SK-N-SH (cell line): ENCODE measurements around the gene CDC6. TPM values are rescaled to one million over a fixed set of nuclear protein-coding genes. Genes with fewer than 3 reads are reported as not detected.

Source experiments
- CTCF ChIA-PET: fragments of 300-600, 350-600 bp; formaldehyde crosslinking; extraction: SDS; loops from one replicate; lab custom pipeline; 2021; lab: Yijun Ruan, JAX
- POLR2A ChIA-PET: fragments of 350-600 bp; sonication (Branson Sonifier 250); formaldehyde crosslinking; extraction: SDS; loops from one replicate; lab custom pipeline; 2020; ENCODE audit warnings: antibody characterized with exemption, inconsistent platforms; lab: Yijun Ruan, JAX
- DNase-seq: peaks from one replicate; pipeline ENCODE4 v3.0.0; 2012
- H2AFZ ChIP-seq: fragments of 200-600 bp; sonication (generic); 2 replicates; pipeline ENCODE4 v1.8.1; 2016; ENCODE audit warnings: antibody characterized with exemption, mild to moderate bottlenecking, low read depth
- H3F3A ChIP-seq: fragments of 200-600 bp; sonication (generic); replicated peaks from 2 replicates; pipeline ENCODE3; 2016; ENCODE audit warnings: antibody characterized with exemption, mild to moderate bottlenecking; ENCODE audit not compliant: insufficient read depth
- H3K27ac ChIP-seq, 2 experiments: fragments of 200-500 bp in 1 of 2; fragments of 200-600 bp in 1 of 2; sonication (Bioruptor generic) in 1 of 2; sonication (generic), shearing (Covaris generic) in 1 of 2; 2 replicates each; pipeline versions ENCODE4 v1.5.1 to v1.6.1; 2014 to 2016; ENCODE audit warnings: low read depth in 2 of 2, inconsistent platforms in 1 of 2, low read length in 1 of 2, mild to moderate bottlenecking in 1 of 2, mixed read lengths in 1 of 2
- H3K27me3 ChIP-seq: fragments of 200-600 bp; sonication (generic), shearing (Covaris generic); 2 replicates; pipeline ENCODE4 v1.6.1; 2016; ENCODE audit warnings: mixed run types; ENCODE audit not compliant: insufficient read depth
- H3K36me3 ChIP-seq, 2 experiments: fragments of 200-500 bp in 1 of 2; fragments of 200-600 bp in 1 of 2; sonication (Bioruptor generic) in 1 of 2; sonication (generic) in 1 of 2; replicated peaks in 1 of 2; 2 replicates each; pipeline versions ENCODE3 to v1.5.1; 2014 to 2016; ENCODE audit warnings: low read length in 1 of 2, mild to moderate bottlenecking in 1 of 2; ENCODE audit not compliant: insufficient read depth in 2 of 2, control insufficient read depth in 1 of 2
- H3K4me1 ChIP-seq, 2 experiments: fragments of 200-500 bp in 1 of 2; fragments of 200-600 bp in 1 of 2; sonication (Bioruptor generic) in 1 of 2; sonication (generic), shearing (Covaris generic) in 1 of 2; 2 replicates each; pipeline versions ENCODE4 v1.5.1 to v1.6.1; 2014 to 2016; ENCODE audit warnings: low read depth in 1 of 2, low read length in 1 of 2, mixed run types in 1 of 2; ENCODE audit not compliant: insufficient read depth in 2 of 2, control insufficient read depth in 1 of 2
- H3K4me2 ChIP-seq: fragments of 200-600 bp; sonication (generic), shearing (Covaris generic); 2 replicates; pipeline ENCODE4 v1.6.1; 2017; ENCODE audit warnings: mixed run types
- H3K4me3 ChIP-seq, 2 experiments: fragments of 200-500 bp in 1 of 2; fragments of 200-600 bp in 1 of 2; sonication (Bioruptor generic) in 1 of 2; sonication (generic), shearing (Covaris generic) in 1 of 2; 2 replicates each; pipeline versions ENCODE4 v1.5.1 to v1.8.1; 2014 to 2016; ENCODE audit warnings: low read depth in 2 of 2, inconsistent platforms in 1 of 2, low read length in 1 of 2, mild to moderate bottlenecking in 1 of 2, mixed read lengths in 1 of 2, moderate library complexity in 1 of 2
- H3K79me2 ChIP-seq: fragments of 200-600 bp; sonication (generic); 2 replicates; pipeline ENCODE4 v1.8.1; 2017; ENCODE audit warnings: mild to moderate bottlenecking; ENCODE audit not compliant: insufficient read depth
- H3K9ac ChIP-seq: fragments of 200-600 bp; sonication (generic); 2 replicates; pipeline ENCODE4 v1.6.1; 2017; ENCODE audit warnings: mixed run types
- H3K9me2 ChIP-seq: fragments of 200-600 bp; sonication (generic); 2 replicates; pipeline ENCODE4 v1.6.1; 2017; ENCODE audit warnings: mixed run types
- H3K9me3 ChIP-seq: fragments of 200-600 bp; sonication (generic); 2 replicates; pipeline ENCODE4 v1.6.1; 2017; ENCODE audit warnings: mixed run types, mild to moderate bottlenecking, moderate library complexity
- H4K20me1 ChIP-seq: fragments of 200-600 bp; sonication (generic); 2 replicates; pipeline ENCODE4 v1.6.1; 2017; ENCODE audit warnings: mild to moderate bottlenecking, mixed run types; ENCODE audit not compliant: insufficient read depth
- CHD2 ChIP-seq: fragments of 150-350 bp; IDR thresholded peaks from 2 replicates; pipeline ENCODE4 v1.6.1; 2018; ENCODE audit warnings: low read length; ENCODE audit not compliant: partially characterized antibody
- CTCF ChIP-seq: fragments of 200-600 bp; sonication (generic); IDR thresholded peaks from 2 replicates; pipeline ENCODE4 v1.6.1; 2017; ENCODE audit warnings: antibody characterized with exemption, mild to moderate bottlenecking, moderate library complexity
- EP300 ChIP-seq, 2 experiments: IDR thresholded peaks; 2 replicates each; pipeline versions ENCODE4 v1.4.0 to v1.6.1; 2012; ENCODE audit warnings: borderline replicate concordance in 1 of 2, low read depth in 1 of 2, low read length in 1 of 2
- EZH2phosphoT487 ChIP-seq: fragments of 200-600 bp; sonication (generic); IDR thresholded peaks from 2 replicates; pipeline ENCODE4 v1.6.1; 2017; ENCODE audit warnings: low read depth, mixed run types, mild to moderate bottlenecking, antibody characterized with exemption, moderate library complexity, borderline replicate concordance
- FOSL2 ChIP-seq: IDR thresholded peaks from 2 replicates; pipeline ENCODE4 v1.4.0; 2012; ENCODE audit warnings: low read depth, mild to moderate bottlenecking, moderate library complexity, borderline replicate concordance
- FOXJ3 ChIP-seq: sonication (generic); formaldehyde crosslinking; IDR thresholded peaks from 2 replicates; pipeline ENCODE4 v1.5.1; 2020; ENCODE audit warnings: mild to moderate bottlenecking, missing genetic modification reagents
- GATA2 ChIP-seq: sonication (generic); formaldehyde crosslinking; IDR thresholded peaks from 2 replicates; pipeline ENCODE4 v1.5.0; 2020; ENCODE audit warnings: mild to moderate bottlenecking, missing genetic modification reagents
- NRF1 ChIP-seq: IDR thresholded peaks from 2 replicates; pipeline ENCODE4 v1.6.1; 2012; ENCODE audit warnings: low read depth, mild to moderate bottlenecking, low read length
- POLR2AphosphoS5 ChIP-seq: IDR thresholded peaks from 2 replicates; pipeline ENCODE4 v1.6.1; 2012; ENCODE audit warnings: low read depth, low read length
- RAD21 ChIP-seq: IDR thresholded peaks from 2 replicates; pipeline ENCODE4 v1.6.1; 2012; ENCODE audit warnings: mild to moderate bottlenecking, low read length
- SMC3 ChIP-seq: IDR thresholded peaks from 2 replicates; pipeline ENCODE4 v1.6.1; 2012; ENCODE audit warnings: low read depth, low read length, improper control_type of control experiment
- TAF1 ChIP-seq: IDR thresholded peaks from 2 replicates; pipeline ENCODE4 v1.6.1; 2012; ENCODE audit warnings: low read depth, mild to moderate bottlenecking, low read length, moderate library complexity, borderline replicate concordance
- TEAD4 ChIP-seq: IDR thresholded peaks from 2 replicates; pipeline ENCODE4 v1.4.0; 2012; ENCODE audit warnings: mild to moderate bottlenecking, borderline replicate concordance; ENCODE audit not compliant: insufficient read depth
- USF1 ChIP-seq: IDR thresholded peaks from 2 replicates; pipeline ENCODE4 v1.4.0; 2012; ENCODE audit warnings: low read depth, borderline replicate concordance
- WGBS: methylation state at CpG from one replicate; pipeline ENCODE4 v1.1.6; 2017; ENCODE audit warnings: low lambda C conversion rate; 5-methylcytosine and 5-hydroxymethylcytosine counted together
- polyA plus RNA-seq, 3 experiments: library from polyadenylated mRNA; depleted of rRNA; stranded (reverse); fragments of >200 nt; gene quantifications; 2 replicates each; pipeline ENCODE4 v1.2.3, GENCODE V29; 2012
- TF ChIP-seq, protein P1 (sequence below): fragments of 150-350 bp; IDR thresholded peaks from 2 replicates; pipeline ENCODE4 v1.6.1; 2017; ENCODE audit warnings: antibody characterized with exemption, low read length, low read depth, borderline replicate concordance
- TF ChIP-seq, protein P2 (sequence below): fragments of 150-350 bp; IDR thresholded peaks from 2 replicates; pipeline ENCODE4 v1.6.1; 2016; ENCODE audit warnings: mild to moderate bottlenecking, low read depth, low read length

Gene CDC6
- polyA plus RNA-seq, 1 of the 3 experiments (the other 2 are of a cell fraction) = 12.7 TPM

GRCh38 chr17:40349477-40349894 is 61.8 kb downstream of the CDC6 start:
- H3K9ac ChIP-seq = no peak overlapping the region
- peaks cover 55% of the 10 kb centered on the region for H3K79me2 ChIP-seq
- peak overlapping the region in 1 of 2 experiments; percentile 99; a peak in 3 of 4 replicates for H3K27ac ChIP-seq
- no peak overlapping the region for H2AFZ ChIP-seq
- no peak for DNase-seq
- no peaks in the 10 kb centered on the region for H3K9me2 ChIP-seq
- H3K9me3 ChIP-seq = no peaks in the 10 kb centered on the region
- H4K20me1 ChIP-seq = peaks cover 51% of the 10 kb centered on the region
- H3K4me2 ChIP-seq = peak overlapping the region; percentile 97; the same call in 1 of the 2 replicates
- 83% methylated on average over 7 of the region's 10 CpGs for WGBS
- no peaks in the 10 kb centered on the region for H3K27me3 ChIP-seq
- H3K4me3 ChIP-seq = no peak overlapping the region; a peak in 1 of 4 replicates
- H3F3A ChIP-seq = no peaks in the 10 kb centered on the region
- peaks cover 54 to 94% of the 10 kb centered on the region in 2 experiments for H3K4me1 ChIP-seq
- ChIA-PET POLR2A (interaction anchor here (0.6 to 4.7 kb wide), 2 partner anchors 18 to 46 kb away, joined by 3 to 24 read pairs; no protein-coding TSS in a partner anchor), CTCF (interaction anchor here (11.9 to 57.6 kb wide), 2 partner anchors 18 to 44 kb away, joined by 171 to 1706 read pairs; partner anchors contain the start of genes CDC6 and RARA)
- peaks cover 32 to 39% of the 10 kb centered on the region in 2 experiments for H3K36me3 ChIP-seq
- no peak for TF ChIP-seq FOSL2
- TF ChIP-seq FOXJ3 = no peak
- no peak for TF ChIP-seq USF1
- TF ChIP-seq CHD2 = no peak
- TF ChIP-seq TAF1 = no peak
- no peak for TF ChIP-seq POLR2AphosphoS5
- TF ChIP-seq TEAD4 = no peak
- TF ChIP-seq SMC3 = no peak
- no peak for TF ChIP-seq RAD21
- TF ChIP-seq EP300 (IDR thresholded peaks at IDR 0.05; ENCODE audit: borderline replicate concordance in 1 of 2, low read depth in 1 of 2, low read length in 1 of 2) = no peak
- TF ChIP-seq, protein P1, sequence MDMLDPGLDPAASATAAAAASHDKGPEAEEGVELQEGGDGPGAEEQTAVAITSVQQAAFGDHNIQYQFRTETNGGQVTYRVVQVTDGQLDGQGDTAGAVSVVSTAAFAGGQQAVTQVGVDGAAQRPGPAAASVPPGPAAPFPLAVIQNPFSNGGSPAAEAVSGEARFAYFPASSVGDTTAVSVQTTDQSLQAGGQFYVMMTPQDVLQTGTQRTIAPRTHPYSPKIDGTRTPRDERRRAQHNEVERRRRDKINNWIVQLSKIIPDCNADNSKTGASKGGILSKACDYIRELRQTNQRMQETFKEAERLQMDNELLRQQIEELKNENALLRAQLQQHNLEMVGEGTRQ = no peak
- TF ChIP-seq EZH2phosphoT487 = no peak
- TF ChIP-seq GATA2 (CRISPR knock-in tag) = no peak
- no peak for TF ChIP-seq NRF1
- TF ChIP-seq, protein P2, sequence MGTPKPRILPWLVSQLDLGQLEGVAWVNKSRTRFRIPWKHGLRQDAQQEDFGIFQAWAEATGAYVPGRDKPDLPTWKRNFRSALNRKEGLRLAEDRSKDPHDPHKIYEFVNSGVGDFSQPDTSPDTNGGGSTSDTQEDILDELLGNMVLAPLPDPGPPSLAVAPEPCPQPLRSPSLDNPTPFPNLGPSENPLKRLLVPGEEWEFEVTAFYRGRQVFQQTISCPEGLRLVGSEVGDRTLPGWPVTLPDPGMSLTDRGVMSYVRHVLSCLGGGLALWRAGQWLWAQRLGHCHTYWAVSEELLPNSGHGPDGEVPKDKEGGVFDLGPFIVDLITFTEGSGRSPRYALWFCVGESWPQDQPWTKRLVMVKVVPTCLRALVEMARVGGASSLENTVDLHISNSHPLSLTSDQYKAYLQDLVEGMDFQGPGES = no peak
- no peak for TF ChIP-seq CTCF
